WERI-Rb-1 (cell line): ENCODE data around the gene SLC39A7.
"Not testable (repeated sequence)": the region's sequence is repeated elsewhere in the genome, so short reads cannot be mapped to it uniquely, and the experiment has no call there.

ENCODE experiments used
- DNase-seq: peaks from one replicate; pipeline ENCODE4 v3.0.0-alpha.2; 2020
- H3K27ac ChIP-seq: fragments of 250-450 bp; sonication (Bioruptor Pico); 2 replicates; pipeline ENCODE4 v1.5.1; 2020; ENCODE audit warnings: mild to moderate bottlenecking, moderate library complexity
- H3K27me3 ChIP-seq: fragments of 250-450 bp; sonication (Bioruptor Pico); 2 replicates; pipeline ENCODE4 v1.5.1; 2021; ENCODE audit warnings: mild to moderate bottlenecking, low read depth, moderate library complexity; ENCODE audit not compliant: insufficient read depth, severe bottlenecking
- H3K36me3 ChIP-seq: fragments of 250-450 bp; sonication (Bioruptor Pico); 2 replicates; pipeline ENCODE4 v1.5.1; 2020; ENCODE audit warnings: mild to moderate bottlenecking, moderate library complexity
- H3K4me3 ChIP-seq: 2 replicates; pipeline ENCODE4 v1.5.1; 2011; ENCODE audit warnings: low read depth, mild to moderate bottlenecking, control low read depth, low read length
- H3K9me3 ChIP-seq: fragments of 250-450 bp; sonication (Bioruptor Pico); 2 replicates; pipeline ENCODE4 v1.5.1; 2021; ENCODE audit warnings: mild to moderate bottlenecking, moderate library complexity; ENCODE audit not compliant: severe bottlenecking
- TF ChIP-seq, protein P1 (sequence below): IDR thresholded peaks from 2 replicates; pipeline ENCODE4 v1.5.1; 2011; ENCODE audit warnings: low read depth, mild to moderate bottlenecking, control low read depth, inconsistent platforms, low read length

Gene SLC39A7

DNA sequence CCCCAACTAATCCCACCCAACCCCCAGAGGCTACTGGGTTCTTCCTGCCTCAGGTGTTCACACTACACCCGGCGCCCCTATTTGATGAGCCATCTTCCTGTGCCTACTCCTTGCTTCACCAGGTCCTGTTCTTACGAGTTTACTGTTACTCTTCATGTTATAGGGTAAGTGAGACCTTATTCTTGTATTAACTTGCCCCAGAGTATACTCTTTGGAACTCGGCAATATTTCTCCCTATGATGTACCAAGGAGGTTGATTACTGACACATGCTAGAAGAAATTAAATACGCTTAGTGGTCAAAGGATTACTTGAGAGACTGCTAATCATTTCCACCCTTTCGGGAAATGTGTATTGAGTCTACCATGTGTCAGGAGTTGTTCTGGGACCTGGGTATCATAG, 16.6 kb downstream of the SLC39A7 start:
- H3K27me3 ChIP-seq: no peaks in the 10 kb centered on the region
- H3K4me3 ChIP-seq: no peak overlapping the region
- TF ChIP-seq, protein P1, sequence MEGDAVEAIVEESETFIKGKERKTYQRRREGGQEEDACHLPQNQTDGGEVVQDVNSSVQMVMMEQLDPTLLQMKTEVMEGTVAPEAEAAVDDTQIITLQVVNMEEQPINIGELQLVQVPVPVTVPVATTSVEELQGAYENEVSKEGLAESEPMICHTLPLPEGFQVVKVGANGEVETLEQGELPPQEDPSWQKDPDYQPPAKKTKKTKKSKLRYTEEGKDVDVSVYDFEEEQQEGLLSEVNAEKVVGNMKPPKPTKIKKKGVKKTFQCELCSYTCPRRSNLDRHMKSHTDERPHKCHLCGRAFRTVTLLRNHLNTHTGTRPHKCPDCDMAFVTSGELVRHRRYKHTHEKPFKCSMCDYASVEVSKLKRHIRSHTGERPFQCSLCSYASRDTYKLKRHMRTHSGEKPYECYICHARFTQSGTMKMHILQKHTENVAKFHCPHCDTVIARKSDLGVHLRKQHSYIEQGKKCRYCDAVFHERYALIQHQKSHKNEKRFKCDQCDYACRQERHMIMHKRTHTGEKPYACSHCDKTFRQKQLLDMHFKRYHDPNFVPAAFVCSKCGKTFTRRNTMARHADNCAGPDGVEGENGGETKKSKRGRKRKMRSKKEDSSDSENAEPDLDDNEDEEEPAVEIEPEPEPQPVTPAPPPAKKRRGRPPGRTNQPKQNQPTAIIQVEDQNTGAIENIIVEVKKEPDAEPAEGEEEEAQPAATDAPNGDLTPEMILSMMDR: no peak
- H3K9me3 ChIP-seq: no peaks in the 10 kb centered on the region
- H3K27ac ChIP-seq: no peak overlapping the region
- peaks cover 3% of the 10 kb centered on the region for H3K36me3 ChIP-seq
- DNase-seq: no peak

DNA sequence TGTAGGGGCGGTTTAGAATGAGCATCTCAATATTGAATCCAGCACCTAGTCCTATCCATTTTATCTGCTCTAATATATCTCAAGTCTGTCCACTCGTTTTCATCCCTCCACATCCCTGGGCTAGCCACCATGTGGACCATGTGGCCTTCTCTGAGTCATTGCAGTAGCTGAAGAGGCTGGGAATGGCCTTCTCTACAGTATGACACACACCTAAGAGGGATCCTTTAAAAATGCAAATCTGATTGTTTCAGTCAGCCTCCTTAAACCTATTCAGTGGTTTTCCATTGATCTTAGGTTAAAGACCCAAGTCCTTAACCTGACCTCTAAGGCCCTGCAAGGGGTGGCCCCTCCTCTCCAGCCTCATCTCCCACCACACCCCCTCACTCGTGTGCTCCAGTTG, 17.0 kb downstream of the SLC39A7 start:
- Histone ChIP-seq H3K27ac (no peak overlapping the region), H3K36me3 (no peaks in the 10 kb centered on the region), H3K4me3 (no peak overlapping the region), H3K27me3 (no peaks in the 10 kb centered on the region), H3K9me3 (no peaks in the 10 kb centered on the region)
- no peak for DNase-seq
- TF ChIP-seq, protein P1: no peak

DNA sequence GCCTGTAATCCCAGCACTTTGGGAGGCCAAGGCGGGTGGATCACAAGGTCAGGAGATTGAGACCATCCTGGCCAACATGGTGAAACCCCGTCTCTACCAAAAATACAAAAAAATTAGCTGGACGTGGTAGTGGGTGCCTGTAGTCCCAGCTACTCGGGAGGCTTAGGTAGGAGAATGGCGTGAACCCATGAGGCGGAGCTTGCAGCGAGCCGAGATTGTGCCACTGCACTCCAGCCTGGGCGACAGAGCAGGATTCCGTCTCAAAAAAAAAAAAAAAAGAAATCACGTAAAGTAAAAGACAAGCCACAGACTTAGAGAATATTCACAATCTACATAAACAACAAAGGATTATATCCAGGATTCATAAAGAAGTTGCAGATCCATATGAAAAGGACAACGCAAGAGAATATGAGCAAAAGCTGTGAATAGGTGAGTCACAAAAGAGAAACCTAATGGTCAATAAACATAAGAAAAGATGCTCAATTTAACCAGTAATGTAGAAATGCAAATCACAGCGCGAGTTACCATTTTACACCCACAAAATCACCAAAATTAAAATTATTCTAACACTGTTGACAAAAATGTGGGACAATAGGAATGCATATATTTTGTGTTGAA, 25.9 kb downstream of the SLC39A7 start:
- not testable (repeated sequence) for H3K27me3 ChIP-seq, H3K4me3 ChIP-seq, DNase-seq, H3K9me3 ChIP-seq, H3K36me3 ChIP-seq, H3K27ac ChIP-seq

DNA sequence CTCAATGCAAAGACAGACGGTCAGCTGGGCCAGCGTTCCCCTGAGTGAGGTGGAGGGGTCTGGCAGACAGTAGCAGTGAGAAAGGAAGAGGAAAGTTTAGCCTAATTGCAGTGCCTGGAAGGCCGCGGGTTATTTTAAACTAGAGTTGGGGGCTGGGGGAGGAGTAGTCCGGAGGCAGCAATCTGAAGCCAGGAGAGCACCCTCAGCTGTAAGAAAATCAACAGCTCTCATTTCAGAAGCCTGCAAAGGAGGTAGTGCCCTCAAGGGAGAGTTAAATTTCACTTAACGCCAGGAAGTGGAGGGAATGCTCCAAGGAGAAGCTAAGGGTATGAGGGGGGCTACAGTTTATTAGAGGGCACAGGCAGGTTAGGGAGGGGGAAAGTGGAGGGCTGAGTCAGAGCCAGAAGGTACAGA, 34.6 kb downstream of the SLC39A7 start:
- H3K36me3 ChIP-seq: no peaks in the 10 kb centered on the region
- H3K27ac ChIP-seq: no peak overlapping the region

DNA sequence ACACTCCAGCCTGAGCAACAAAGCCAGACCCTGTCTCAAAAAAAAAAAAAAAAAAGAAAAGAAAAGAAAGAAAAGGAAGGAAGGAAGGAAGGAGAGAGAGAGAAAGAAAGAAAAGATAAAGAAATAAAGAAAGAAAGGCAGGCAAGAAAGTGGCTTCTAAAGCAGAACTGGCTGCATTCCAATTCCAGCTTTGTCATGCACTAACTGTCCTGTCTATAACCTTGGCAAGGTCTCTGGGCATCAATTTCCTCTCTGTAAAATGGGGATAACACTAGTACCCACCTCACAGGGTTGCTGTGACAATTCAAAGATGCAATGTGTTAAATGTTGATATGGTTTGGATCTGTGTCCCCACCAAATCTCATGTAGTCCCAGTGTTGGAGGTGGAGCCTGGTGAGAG, 35.7 kb downstream of the SLC39A7 start:
- Histone ChIP-seq H3K36me3 (no peaks in the 10 kb centered on the region), H3K9me3 (peaks cover 2% of the 10 kb centered on the region), H3K27ac (no peak overlapping the region), H3K4me3 (no peak overlapping the region), H3K27me3 (no peaks in the 10 kb centered on the region)
- DNase-seq: no peak
- TF ChIP-seq, protein P1: no peak

More for the DNA sequence above, 34.6 kb downstream of the SLC39A7 start:
- TF ChIP-seq, protein P1: no peak
- H3K4me3 ChIP-seq: no peak overlapping the region
- no peak for DNase-seq
- peaks cover 2% of the 10 kb centered on the region for H3K9me3 ChIP-seq
- H3K27me3 ChIP-seq: no peaks in the 10 kb centered on the region

DNA sequence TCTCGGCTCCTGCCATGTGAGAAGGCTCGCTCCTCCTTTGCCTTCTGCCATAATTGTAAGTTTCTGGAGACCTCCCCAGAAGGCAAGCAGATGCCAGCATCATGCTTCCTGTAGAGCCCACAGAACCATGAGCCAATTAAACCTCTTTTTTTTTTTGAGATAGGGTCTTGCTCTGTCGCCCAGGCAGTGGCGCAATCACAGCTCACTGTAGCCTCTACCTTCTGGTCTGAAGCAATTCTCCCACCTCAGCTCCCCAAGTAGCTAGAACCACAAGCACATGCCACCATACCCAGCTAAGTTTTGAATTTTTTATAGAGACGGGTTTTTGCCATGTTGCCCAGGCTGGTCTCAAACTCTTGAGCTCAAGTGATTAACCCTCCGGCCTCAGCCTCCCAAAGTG, 36.2 kb downstream of the SLC39A7 start:
- no peaks in the 10 kb centered on the region for H3K36me3 ChIP-seq
- H3K4me3 ChIP-seq: no peak overlapping the region
- peaks cover 2% of the 10 kb centered on the region for H3K9me3 ChIP-seq
- no peak for DNase-seq
- H3K27ac ChIP-seq: no peak overlapping the region
- TF ChIP-seq, protein P1: no peak
- H3K27me3 ChIP-seq: no peaks in the 10 kb centered on the region
